OCI-LY3 (cell line): ENCODE data around the gene RPL37.

Experiments used
- H2AFZ ChIP-seq: fragments of 200-600, 300-600 bp; shearing (Covaris generic); 2 replicates; pipeline ENCODE4 v1.6.0; 2014; ENCODE audit warnings: antibody characterized with exemption, low read depth, low read length
- H3K27ac ChIP-seq: fragments of 200-600, 300-600 bp; sonication (generic); 2 replicates; pipeline ENCODE4 v1.5.1; 2014; ENCODE audit warnings: mild to moderate bottlenecking, low read length, moderate library complexity, mixed read lengths
- H3K27me3 ChIP-seq: fragments of 200-600, 300-600 bp; sonication (generic); 2 replicates; pipeline ENCODE4 v1.6.1; 2014; ENCODE audit warnings: low read depth, low read length, mixed read lengths
- H3K36me3 ChIP-seq: fragments of 200-600, 300-600 bp; sonication (generic); replicated peaks from 2 replicates; pipeline ENCODE3; 2014; ENCODE audit warnings: low read depth, low read length, mixed read lengths
- H3K4me1 ChIP-seq: fragments of 300-600, 200-600 bp; sonication (generic); 2 replicates; pipeline ENCODE4 v1.6.1; 2014; ENCODE audit warnings: low read length, mixed read lengths
- H3K4me2 ChIP-seq: fragments of 200-600, 300-600 bp; sonication (generic); 2 replicates; pipeline ENCODE4 v1.6.1; 2014; ENCODE audit warnings: low read length, mixed read lengths
- H3K4me3 ChIP-seq: fragments of 300-600, 200-600 bp; sonication (generic); 2 replicates; pipeline ENCODE4 v1.5.1; 2014; ENCODE audit warnings: antibody characterized with exemption, mild to moderate bottlenecking, low read length, moderate library complexity
- H3K79me2 ChIP-seq: fragments of 300-600, 200-600 bp; shearing (Covaris generic); 2 replicates; pipeline ENCODE4 v1.6.1; 2014; ENCODE audit warnings: mild to moderate bottlenecking, low read length, mixed read lengths
- H3K9ac ChIP-seq: fragments of 300-600, 200-600 bp; shearing (Covaris generic); 2 replicates; pipeline ENCODE4 v1.6.0; 2014; ENCODE audit warnings: mild to moderate bottlenecking, low read length, moderate library complexity
- H3K9me3 ChIP-seq: fragments of 200-600, 300-600 bp; shearing (Covaris generic); 2 replicates; pipeline ENCODE4 v1.6.1; 2014; ENCODE audit warnings: low read length, mixed read lengths; ENCODE audit not compliant: insufficient read depth
- H4K20me1 ChIP-seq: fragments of 200-600, 300-600 bp; sonication (generic); 2 replicates; pipeline ENCODE4 v1.6.1; 2016; ENCODE audit warnings: low read length, mixed read lengths; ENCODE audit not compliant: insufficient read depth
- EZH2phosphoT487 ChIP-seq: fragments of 200-600 bp; shearing (Covaris generic); IDR thresholded peaks from 2 replicates; pipeline ENCODE4 v1.6.1; 2018; ENCODE audit warnings: antibody characterized with exemption, mixed run types, low read depth
- TF ChIP-seq, protein P1 (sequence below): fragments of 200-600, 300-600 bp; sonication (generic); IDR thresholded peaks from 2 replicates; pipeline ENCODE4 v1.5.1; 2014; ENCODE audit warnings: antibody characterized with exemption, low read length, low read depth

Gene RPL37

GRCh38 chr5:40853632-40854192 lies 18.7 kb upstream of the RPL37 start:
- Histone ChIP-seq H3K79me2 (no peaks in the 10 kb centered on the region), H3K36me3 (no peaks in the 10 kb centered on the region), H4K20me1 (no peaks in the 10 kb centered on the region), H3K4me2 (no peak overlapping the region), H3K9ac (no peak overlapping the region), H3K4me1 (no peaks in the 10 kb centered on the region), H3K9me3 (no peaks in the 10 kb centered on the region), H3K4me3 (no peak overlapping the region), H3K27me3 (no peaks in the 10 kb centered on the region), H3K27ac (no peak overlapping the region), H2AFZ (no peak overlapping the region)
- TF ChIP-seq, protein P1, sequence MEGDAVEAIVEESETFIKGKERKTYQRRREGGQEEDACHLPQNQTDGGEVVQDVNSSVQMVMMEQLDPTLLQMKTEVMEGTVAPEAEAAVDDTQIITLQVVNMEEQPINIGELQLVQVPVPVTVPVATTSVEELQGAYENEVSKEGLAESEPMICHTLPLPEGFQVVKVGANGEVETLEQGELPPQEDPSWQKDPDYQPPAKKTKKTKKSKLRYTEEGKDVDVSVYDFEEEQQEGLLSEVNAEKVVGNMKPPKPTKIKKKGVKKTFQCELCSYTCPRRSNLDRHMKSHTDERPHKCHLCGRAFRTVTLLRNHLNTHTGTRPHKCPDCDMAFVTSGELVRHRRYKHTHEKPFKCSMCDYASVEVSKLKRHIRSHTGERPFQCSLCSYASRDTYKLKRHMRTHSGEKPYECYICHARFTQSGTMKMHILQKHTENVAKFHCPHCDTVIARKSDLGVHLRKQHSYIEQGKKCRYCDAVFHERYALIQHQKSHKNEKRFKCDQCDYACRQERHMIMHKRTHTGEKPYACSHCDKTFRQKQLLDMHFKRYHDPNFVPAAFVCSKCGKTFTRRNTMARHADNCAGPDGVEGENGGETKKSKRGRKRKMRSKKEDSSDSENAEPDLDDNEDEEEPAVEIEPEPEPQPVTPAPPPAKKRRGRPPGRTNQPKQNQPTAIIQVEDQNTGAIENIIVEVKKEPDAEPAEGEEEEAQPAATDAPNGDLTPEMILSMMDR, result no peak
- TF ChIP-seq EZH2phosphoT487, result no peak

GRCh38 chr5:40847525-40847924 lies 12.5 kb upstream of the RPL37 start:
- Histone ChIP-seq H3K36me3 (no peaks in the 10 kb centered on the region), H3K4me2 (no peak overlapping the region), H2AFZ (no peak overlapping the region), H4K20me1 (no peaks in the 10 kb centered on the region), H3K27ac (no peak overlapping the region), H3K9me3 (no peaks in the 10 kb centered on the region), H3K4me3 (no peak overlapping the region), H3K79me2 (no peaks in the 10 kb centered on the region), H3K27me3 (no peaks in the 10 kb centered on the region), H3K9ac (no peak overlapping the region), H3K4me1 (no peaks in the 10 kb centered on the region)
- TF ChIP-seq, protein P1, result no peak
- no peak for TF ChIP-seq EZH2phosphoT487

DNA sequence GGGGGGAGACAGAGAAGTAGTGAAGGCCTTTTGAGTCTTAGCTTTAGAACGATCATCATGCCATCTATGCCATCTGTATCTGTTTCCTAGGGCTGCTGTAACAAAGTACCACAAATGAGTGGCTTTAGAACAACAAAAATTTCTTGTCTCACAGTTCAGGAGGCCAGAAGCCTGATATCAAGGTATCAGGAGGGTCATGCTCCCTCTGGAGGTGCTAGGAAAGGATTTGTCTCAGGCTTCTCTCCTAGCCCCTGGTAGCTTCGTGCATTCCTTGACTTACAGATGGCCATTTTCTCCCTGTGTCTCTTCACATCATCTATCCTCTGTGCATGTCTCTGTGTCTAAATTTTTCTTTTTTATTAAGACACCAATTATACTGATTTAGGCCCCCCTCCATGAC lies 11.3 kb upstream of the RPL37 start:
- Histone ChIP-seq H3K27me3 (no peaks in the 10 kb centered on the region), H2AFZ (no peak overlapping the region), H3K9ac (no peak overlapping the region), H3K4me1 (peaks cover 4% of the 10 kb centered on the region; the same call in 1 of the 2 replicates), H3K4me3 (no peak overlapping the region), H3K36me3 (no peaks in the 10 kb centered on the region), H4K20me1 (no peaks in the 10 kb centered on the region), H3K27ac (no peak overlapping the region), H3K79me2 (no peaks in the 10 kb centered on the region), H3K4me2 (no peak overlapping the region), H3K9me3 (no peaks in the 10 kb centered on the region)
- TF ChIP-seq, protein P1, result no peak
- no peak for TF ChIP-seq EZH2phosphoT487

GRCh38 chr5:40844565-40844964 lies 9.5 kb upstream of the RPL37 start:
- H3K4me2 ChIP-seq, result no peak overlapping the region
- no peaks in the 10 kb centered on the region for H3K79me2 ChIP-seq
- no peak for TF ChIP-seq EZH2phosphoT487
- TF ChIP-seq, protein P1, result no peak

More at GRCh38 chr5:40844565-40844964, 9.5 kb upstream of the RPL37 start:
- H3K9ac ChIP-seq, result no peak overlapping the region
- H4K20me1 ChIP-seq, result no peaks in the 10 kb centered on the region
- H2AFZ ChIP-seq, result no peak overlapping the region
- no peaks in the 10 kb centered on the region for H3K9me3 ChIP-seq
- H3K27ac ChIP-seq, result no peak overlapping the region
- no peaks in the 10 kb centered on the region for H3K36me3 ChIP-seq
- H3K4me1 ChIP-seq, result peaks cover 9% of the 10 kb centered on the region; the same call in 1 of the 2 replicates
- H3K27me3 ChIP-seq, result no peaks in the 10 kb centered on the region
- no peak overlapping the region for H3K4me3 ChIP-seq
